K562 (cell line): ENCODE data around the gene PBX4. TPM values are rescaled to one million over a fixed set of nuclear protein-coding genes. Genes with fewer than 3 reads are reported as not detected.
A peak's percentile ranks its signal among the peaks of the same experiment; 100 is the strongest.

ENCODE experiments used
- ATAC-seq: fragments of 200-7000 bp; cut with Tn5 transposase; 3 replicates; pipeline ENCODE4 v1.9.1; 2020; ENCODE audit warnings: moderate library complexity
- BruUV-seq: library from RNA; stranded (reverse); fragments of 400-500 nt; replicated peaks from 2 replicates; lab custom pipeline; 2021; lab: Mats Ljungman, UMichigan
- CTCF ChIA-PET: fragments of 300-600 bp; formaldehyde crosslinking; extraction: SDS; loops from one replicate; lab custom pipeline; 2021; ENCODE audit warnings: low intra/inter-chr PET ratio; lab: Yijun Ruan, JAX
- POLR2A ChIA-PET: fragments of 300-600, 350-650 bp; sonication (Branson Sonifier 250); formaldehyde crosslinking; extraction: SDS; loops from one replicate; lab custom pipeline; 2021; ENCODE audit warnings: antibody characterized with exemption, inconsistent platforms; lab: Yijun Ruan, JAX
- DNase-seq, 4 experiments: peaks; one replicate each; pipeline versions ENCODE4 v3.0.0 to v3.0.0-alpha.2; 2011 to 2018; ENCODE audit warnings: low spot score in 3 of 4, mixed read lengths in 3 of 4; ENCODE audit errors: extremely low read depth in 1 of 4
- FAIRE-seq: peaks from 2 replicates; lab custom pipeline; 2011; peaks lifted over from hg19 to GRCh38; lab: Jason Lieb, UNC
- H2AFZ ChIP-seq: 2 replicates; pipeline ENCODE4 v1.6.0; 2011; ENCODE audit warnings: low read depth, low read length, control low read depth, inconsistent platforms
- H3K27ac ChIP-seq: fragments of 200-600 bp; 3 replicates; pipeline ENCODE4 v1.8.0; 2011; ENCODE audit warnings: low read depth, mild to moderate bottlenecking, control low read depth, inconsistent platforms, low read length, moderate library complexity, mixed read lengths; ENCODE audit errors: extremely low read depth
- H3K27me3 ChIP-seq, 2 experiments: fragments of 300-600 bp in 1 of 2; 2 replicates in 1 of 2; 3 replicates in 1 of 2; pipeline versions ENCODE4 v1.6.0 to v1.8.0; 2011; ENCODE audit warnings: inconsistent platforms in 2 of 2, low read length in 2 of 2, mild to moderate bottlenecking in 1 of 2, mixed read lengths in 1 of 2, moderate library complexity in 1 of 2; ENCODE audit not compliant: control insufficient read depth in 2 of 2, insufficient read depth in 2 of 2
- H3K36me3 ChIP-seq: fragments of 300-600 bp; 3 replicates; pipeline ENCODE4 v1.8.0; 2011; ENCODE audit warnings: mild to moderate bottlenecking, low read length, inconsistent platforms; ENCODE audit not compliant: control insufficient read depth, insufficient read depth
- H3K4me1 ChIP-seq, 2 experiments: fragments of 200-600 bp in 1 of 2; replicated peaks in 1 of 2; 2 replicates in 1 of 2; 3 replicates in 1 of 2; pipeline versions ENCODE4 v1.5.1 to v1.8.0; 2011; ENCODE audit warnings: inconsistent platforms in 2 of 2, low read length in 2 of 2, mild to moderate bottlenecking in 1 of 2, mixed read lengths in 1 of 2, moderate library complexity in 1 of 2; ENCODE audit not compliant: control insufficient read depth in 2 of 2, insufficient read depth in 2 of 2
- H3K4me2 ChIP-seq: 2 replicates; pipeline ENCODE4 v1.6.1; 2011; ENCODE audit warnings: low read length, control low read depth, inconsistent platforms, mixed read lengths; ENCODE audit not compliant: insufficient read depth
- H3K4me3 ChIP-seq: fragments of 200-600 bp; sonication (generic), shearing (Covaris generic); 2 replicates; pipeline ENCODE4 v1.5.1; 2016; ENCODE audit warnings: control low read depth, inconsistent platforms
- H3K79me2 ChIP-seq: fragments of 200-600 bp; 3 replicates; pipeline ENCODE4 v1.8.0; 2011; ENCODE audit warnings: low read length, inconsistent platforms; ENCODE audit not compliant: control insufficient read depth, insufficient read depth
- H3K9ac ChIP-seq, 2 experiments: 2 replicates each; pipeline versions ENCODE4 v1.6.0 to v1.6.1; 2011; ENCODE audit warnings: low read depth in 2 of 2, low read length in 2 of 2, control low read depth in 1 of 2, inconsistent platforms in 1 of 2, mild to moderate bottlenecking in 1 of 2, mixed read lengths in 1 of 2; ENCODE audit not compliant: insufficient read depth in 1 of 2
- H3K9me1 ChIP-seq: one replicate; pipeline ENCODE4 v1.6.0; 2011; ENCODE audit warnings: inconsistent platforms, mild to moderate bottlenecking, low read length, moderate library complexity; ENCODE audit not compliant: control insufficient read depth, insufficient read depth
- H3K9me3 ChIP-seq: replicated peaks from 2 replicates; pipeline ENCODE4 v1.5.1; 2011; ENCODE audit warnings: low read depth, low read length, inconsistent platforms; ENCODE audit not compliant: control insufficient read depth, insufficient read depth
- H4K20me1 ChIP-seq: replicated peaks from 2 replicates; pipeline ENCODE4 v1.6.1; 2011; ENCODE audit warnings: low read length, inconsistent platforms, mixed read lengths; ENCODE audit not compliant: control insufficient read depth, insufficient read depth
- CTCF ChIP-seq, 3 experiments: IDR thresholded peaks in 2 of 3; conservative IDR thresholded peaks in 1 of 3; 2 replicates each; pipeline ENCODE4 v1.5.1; 2011 to 2012; ENCODE audit warnings: low read length in 3 of 3, mild to moderate bottlenecking in 3 of 3, control low read depth in 2 of 3, improper control_type of control experiment in 1 of 3, inconsistent platforms in 1 of 3, low read depth in 1 of 3, mixed read lengths in 1 of 3, moderate library complexity in 1 of 3; ENCODE audit not compliant: insufficient read depth in 2 of 3
- KDM1A ChIP-seq, 2 experiments: fragments of 450-650 bp; IDR thresholded peaks; 2 replicates each; pipeline ENCODE4 v1.6.1; 2016; ENCODE audit warnings: mild to moderate bottlenecking in 2 of 2
- NR2C1 ChIP-seq, 2 experiments: fragments of 450-650 bp; IDR thresholded peaks; 2 replicates each; pipeline ENCODE4 v1.6.1; 2017; ENCODE audit warnings: mild to moderate bottlenecking in 2 of 2, antibody characterized with exemption in 1 of 2, inconsistent platforms in 1 of 2, missing compliant biosample characterization in 1 of 2, missing genetic modification characterization in 1 of 2
- RAD21 ChIP-seq, 2 experiments: fragments of 250-450 bp in 1 of 2; fragments of 450-650 bp in 1 of 2; sonication (Bioruptor Pico) in 1 of 2; formaldehyde crosslinking in 1 of 2; IDR thresholded peaks in 1 of 2; conservative IDR thresholded peaks in 1 of 2; 2 replicates each; pipeline versions ENCODE4 v1.4.0 to v1.8.0; 2020 to 2022; ENCODE audit warnings: mild to moderate bottlenecking in 2 of 2, moderate library complexity in 1 of 2
- RBM25 ChIP-seq: fragments of 200-400 bp; formaldehyde crosslinking; IDR thresholded peaks from 2 replicates; pipeline ENCODE4 v1.6.1; 2018; ENCODE audit warnings: low read length, low read depth, moderate library complexity; ENCODE audit not compliant: severe bottlenecking
- STAG1 ChIP-seq: sonication (generic); formaldehyde crosslinking; IDR thresholded peaks from 2 replicates; pipeline ENCODE4 v1.5.0; 2020; ENCODE audit warnings: missing genetic modification reagents, borderline replicate concordance
- ZFP36 ChIP-seq: fragments of 150-350 bp; IDR thresholded peaks from 2 replicates; pipeline ENCODE4 v1.6.1; 2018; ENCODE audit warnings: low read length, low read depth; ENCODE audit not compliant: partially characterized antibody
- ZFPM2 ChIP-seq: fragments of 250-450 bp; sonication (Bioruptor Pico); IDR thresholded peaks from 2 replicates; pipeline ENCODE4 v1.5.1; 2022; ENCODE audit warnings: mild to moderate bottlenecking
- ZNF740 ChIP-seq, 3 experiments: fragments of 200-800 bp in 1 of 3; sonication (Bioruptor generic) in 1 of 3; sonication (generic) in 1 of 3; formaldehyde crosslinking in 1 of 3; IDR thresholded peaks; 2 replicates each; pipeline versions ENCODE4 v1.6.1 to v1.8.0; 2016 to 2022; ENCODE audit warnings: mild to moderate bottlenecking in 2 of 3, missing compliant biosample characterization in 2 of 3, missing genetic modification characterization in 2 of 3, missing genetic modification reagents in 1 of 3
- WGBS: fragments of 100-300 bp; shearing (Covaris generic); methylation state at CpG from one replicate; pipeline ENCODE4 v1.1.6; 2016; ENCODE audit warnings: low coverage, mixed read lengths; ENCODE audit not compliant: insufficient coverage; ENCODE audit errors: missing lambda C conversion rate; 5-methylcytosine and 5-hydroxymethylcytosine counted together
- in situ Hi-C: fragments of 300-500 bp; cut with MboI; formaldehyde crosslinking; loops from 4 replicates; pipeline ENCODE4 v1.15.0; 2018; ENCODE audit warnings: inconsistent platforms, mixed read lengths
- intact Hi-C: fragments of 100-400 bp; cut with micrococcal nuclease; formaldehyde crosslinking; loops from 2 replicates; pipeline ENCODE4 v1.14.2; 2022
- polyA plus RNA-seq, 8 experiments: library from polyadenylated mRNA; depleted of rRNA in 4 of 8; stranded (reverse) in 5 of 8; unstranded in 3 of 8; fragments of >200 nt; fragmentation: Nextera tagmentation in 2 of 8; fragmentation: Illumina TruSeq in 1 of 8; extraction: Ambion mirVana in 2 of 8; extraction: Trizol in 1 of 8; gene quantifications; 2 replicates each; pipeline versions ENCODE4 v1.2.1 to v1.2.3, GENCODE V29; 2011 to 2014; ENCODE audit warnings: inconsistent platforms in 1 of 8, missing spikeins in 1 of 8
- total RNA-seq, 7 experiments: library from RNA; depleted of rRNA in 6 of 7; stranded (reverse); fragments of >200 nt in 6 of 7; fragmentation: Illumina TruSeq in 2 of 7; extraction: Trizol in 2 of 7; gene quantifications; 2 replicates each; pipeline versions ENCODE4 v1.2.1 to v1.2.3, GENCODE V29; 2011 to 2021; ENCODE audit warnings: low replicate concordance in 1 of 7

Gene PBX4
- total and polyA plus RNA-seq, 9 of the 15 experiments (the other 6 are each of a cell fraction or from before 2014, with no cell fraction given) = 0.11 to 3.8 (median 1.6) TPM; not detected in 1

- FAIRE-seq = no peak
- Histone ChIP-seq H3K9ac (no peak overlapping the region), H2AFZ (no peak overlapping the region), H3K36me3 (no peaks in the 10 kb centered on the region), H3K79me2 (no peaks in the 10 kb centered on the region), H3K4me1 (peaks cover 0 to 30% of the 10 kb centered on the region in 2 experiments; a peak in 2 of 5 replicates), H3K4me2 (no peak overlapping the region), H3K27ac (no peak overlapping the region), H3K4me3 (no peak overlapping the region), H3K9me3 (no peaks in the 10 kb centered on the region), H3K27me3 (peaks cover 2 to 34% of the 10 kb centered on the region in 2 experiments; a peak in 4 of 5 replicates), H3K9me1 (no peaks in the 10 kb centered on the region), H4K20me1 (0 out of 2 replicates have a peak, but pooled peaks cover 5% of the 10 kb centered on the region)
- CTCF ChIA-PET = interaction anchor here (1.1 kb wide), 1 partner anchor 687 kb away, joined by 3 read pairs; no protein-coding TSS in a partner anchor
- ATAC-seq = peak; percentile 80
- peak; percentile 57 to 74 (median 72) for DNase-seq
- POLR2A ChIA-PET = interaction anchor here (0.6 to 0.8 kb wide), 3 partner anchors 12 to 253 kb away, joined by 3 to 4 read pairs (median 3); no protein-coding TSS in a partner anchor
- in situ Hi-C loops (loop anchor here (10.0 kb wide), 1 partner anchor 402 kb away; no protein-coding TSS in a partner anchor), intact Hi-C loops (loop anchor here (5.0 kb wide), 1 partner anchor 90 kb away; the partner anchor contains the start of gene GMIP)
- no TSS peak for BruUV-seq
- WGBS = 2% methylated on average over 5 of the region's 6 CpGs
- TF ChIP-seq ZFPM2 (CRISPR knock-in tag) = no peak
- TF ChIP-seq ZFP36 = peak; percentile 64
- TF ChIP-seq KDM1A (IDR thresholded peaks at IDR 0.05) = peak in 1 of 2 experiments; percentile 61; a peak in 2 of 4 replicates
- peak; percentile 38 for TF ChIP-seq RBM25
- peak in 1 of 2 experiments; percentile 61; a peak in 2 of 4 replicates for TF ChIP-seq RAD21 (CRISPR knock-in tag; conservative IDR thresholded peaks at IDR 0.05 in 1 of 2, IDR thresholded peaks at IDR 0.05 in 1 of 2)
- TF ChIP-seq STAG1 = peak; percentile 52; the same call in 1 of the 2 replicates
- 0 out of 2 replicates have a peak, but pooled peaks have one; percentile 15 for TF ChIP-seq ZNF740 (CRISPR knock-in tag; IDR thresholded peaks at IDR 0.05)
- peak in 1 of 2 experiments; percentile 69; a peak in 2 of 4 replicates for TF ChIP-seq ZNF740 (tag; IDR thresholded peaks at IDR 0.05)
- TF ChIP-seq CTCF (IDR thresholded peaks at IDR 0.05 in 2 of 3, conservative IDR thresholded peaks at IDR 0.05 in 1 of 3; ENCODE audit: insufficient read depth in 2 of 3, low read depth in 1 of 3, low read length in 3 of 3) = peak; percentile 60 to 76 (median 66)
- no peak for TF ChIP-seq NR2C1 (IDR thresholded peaks at IDR 0.05)
- no peak for TF ChIP-seq NR2C1 (tag; IDR thresholded peaks at IDR 0.05)
Observed at GRCh38 chr19:19552798-19553197, 65.7 kb downstream of the PBX4 start.
